Osteocyte (in vitro differentiated cells): Measurements from ENCODE around the gene FBXO5. TPM values are rescaled to one million over a fixed set of nuclear protein-coding genes. Genes with fewer than 3 reads are reported as not detected.
"Not testable (repeated sequence)": the region's sequence is repeated elsewhere in the genome, so short reads cannot be mapped to it uniquely, and the experiment has no call there.

Experiments
- DNase-seq: peaks from one replicate; pipeline ENCODE4 v3.0.0; 2021; ENCODE audit warnings: mixed read lengths; ENCODE audit not compliant: unreplicated experiment; ENCODE audit errors: extremely low spot score
- H3K27ac Mint-ChIP-seq: one replicate; pipeline ENCODE4 v1.8.0; 2021; ENCODE audit warnings: mild to moderate bottlenecking, mixed read lengths; ENCODE audit not compliant: unreplicated experiment
- H3K27me3 Mint-ChIP-seq: one replicate; pipeline ENCODE4 v1.8.0; 2021; ENCODE audit warnings: mixed read lengths; ENCODE audit not compliant: unreplicated experiment
- H3K36me3 Mint-ChIP-seq: one replicate; pipeline ENCODE4 v1.8.0; 2021; ENCODE audit warnings: mixed read lengths; ENCODE audit not compliant: unreplicated experiment
- H3K4me1 Mint-ChIP-seq: one replicate; pipeline ENCODE4 v1.8.0; 2021; ENCODE audit warnings: mixed read lengths; ENCODE audit not compliant: unreplicated experiment
- H3K4me3 Mint-ChIP-seq: one replicate; pipeline ENCODE4 v1.8.0; 2021; ENCODE audit warnings: mild to moderate bottlenecking, moderate library complexity, mixed read lengths; ENCODE audit not compliant: unreplicated experiment
- H3K9me3 Mint-ChIP-seq: one replicate; pipeline ENCODE4 v1.8.0; 2021; ENCODE audit warnings: mixed read lengths; ENCODE audit not compliant: unreplicated experiment
- total RNA-seq: library from RNA; stranded (reverse); gene quantifications from 2 replicates; pipeline ENCODE4 v1.2.1, GENCODE V29; 2021
- TF ChIP-seq, protein P1 (sequence below): fragments of 200-600 bp; sonication (generic); IDR thresholded peaks from 2 replicates; pipeline ENCODE4 v1.5.0; 2021; ENCODE audit warnings: antibody characterized with exemption, mild to moderate bottlenecking, moderate library complexity

FBXO5 gene
- total RNA-seq, 1 donor from 2014 or later, result 8.9 TPM

DNA sequence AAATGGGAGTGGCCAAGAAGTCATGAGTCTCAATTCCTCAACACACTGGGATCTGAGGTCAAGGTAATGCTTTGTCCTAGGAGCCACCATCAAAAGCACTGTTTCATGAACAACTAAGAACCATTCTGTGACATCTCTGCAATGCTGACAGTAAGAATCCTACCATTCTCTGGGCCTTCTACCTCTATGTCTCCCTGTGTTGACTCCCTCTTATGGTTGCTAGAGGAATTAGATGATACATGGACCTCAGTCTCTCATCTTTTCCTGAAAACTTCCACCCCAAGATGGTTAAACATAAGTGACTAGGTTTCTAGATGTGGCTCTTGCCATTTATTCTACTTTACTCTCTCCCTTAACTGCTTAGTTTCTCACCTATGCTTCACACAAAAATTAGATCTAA is 10.6 kb upstream of the FBXO5 start:
- no peaks in the 10 kb centered on the region for H3K27me3 Mint-ChIP-seq
- H3K4me1 Mint-ChIP-seq, result peaks cover 1% of the 10 kb centered on the region
- TF ChIP-seq, protein P1, sequence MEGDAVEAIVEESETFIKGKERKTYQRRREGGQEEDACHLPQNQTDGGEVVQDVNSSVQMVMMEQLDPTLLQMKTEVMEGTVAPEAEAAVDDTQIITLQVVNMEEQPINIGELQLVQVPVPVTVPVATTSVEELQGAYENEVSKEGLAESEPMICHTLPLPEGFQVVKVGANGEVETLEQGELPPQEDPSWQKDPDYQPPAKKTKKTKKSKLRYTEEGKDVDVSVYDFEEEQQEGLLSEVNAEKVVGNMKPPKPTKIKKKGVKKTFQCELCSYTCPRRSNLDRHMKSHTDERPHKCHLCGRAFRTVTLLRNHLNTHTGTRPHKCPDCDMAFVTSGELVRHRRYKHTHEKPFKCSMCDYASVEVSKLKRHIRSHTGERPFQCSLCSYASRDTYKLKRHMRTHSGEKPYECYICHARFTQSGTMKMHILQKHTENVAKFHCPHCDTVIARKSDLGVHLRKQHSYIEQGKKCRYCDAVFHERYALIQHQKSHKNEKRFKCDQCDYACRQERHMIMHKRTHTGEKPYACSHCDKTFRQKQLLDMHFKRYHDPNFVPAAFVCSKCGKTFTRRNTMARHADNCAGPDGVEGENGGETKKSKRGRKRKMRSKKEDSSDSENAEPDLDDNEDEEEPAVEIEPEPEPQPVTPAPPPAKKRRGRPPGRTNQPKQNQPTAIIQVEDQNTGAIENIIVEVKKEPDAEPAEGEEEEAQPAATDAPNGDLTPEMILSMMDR, result peak; percentile 13
- no peak overlapping the region for H3K4me3 Mint-ChIP-seq
- no peaks in the 10 kb centered on the region for H3K9me3 Mint-ChIP-seq
- H3K27ac Mint-ChIP-seq, result no peak overlapping the region
- H3K36me3 Mint-ChIP-seq, result peaks cover 47% of the 10 kb centered on the region
- DNase-seq, result no peak

DNA sequence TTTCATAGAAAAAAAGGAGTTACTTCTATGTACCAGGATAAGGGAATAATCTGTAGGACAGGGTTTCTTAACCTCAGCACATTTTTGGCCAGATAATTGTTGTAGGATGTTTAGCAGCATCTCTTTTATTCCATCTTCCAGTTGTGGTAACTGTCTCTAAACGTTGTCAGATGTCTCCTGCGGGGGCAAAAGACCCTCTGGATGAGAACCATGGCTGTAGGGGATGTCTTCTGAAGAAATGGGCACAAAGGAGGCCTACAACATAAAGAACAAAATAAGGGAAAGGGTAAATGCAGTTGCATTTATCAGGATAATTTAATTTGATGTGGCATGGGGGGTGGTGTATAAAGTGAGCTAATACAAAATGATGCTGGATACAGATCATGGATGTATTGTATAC is 4.1 kb upstream of the FBXO5 start:
- DNase-seq, result no peak
- Mint-ChIP-seq H3K36me3 (peaks cover 12% of the 10 kb centered on the region), H3K9me3 (no peaks in the 10 kb centered on the region), H3K4me3 (no peak overlapping the region), H3K27ac (peak overlapping the region; percentile 62), H3K27me3 (no peaks in the 10 kb centered on the region), H3K4me1 (peaks cover 15% of the 10 kb centered on the region)
- TF ChIP-seq, protein P1, result no peak

DNA sequence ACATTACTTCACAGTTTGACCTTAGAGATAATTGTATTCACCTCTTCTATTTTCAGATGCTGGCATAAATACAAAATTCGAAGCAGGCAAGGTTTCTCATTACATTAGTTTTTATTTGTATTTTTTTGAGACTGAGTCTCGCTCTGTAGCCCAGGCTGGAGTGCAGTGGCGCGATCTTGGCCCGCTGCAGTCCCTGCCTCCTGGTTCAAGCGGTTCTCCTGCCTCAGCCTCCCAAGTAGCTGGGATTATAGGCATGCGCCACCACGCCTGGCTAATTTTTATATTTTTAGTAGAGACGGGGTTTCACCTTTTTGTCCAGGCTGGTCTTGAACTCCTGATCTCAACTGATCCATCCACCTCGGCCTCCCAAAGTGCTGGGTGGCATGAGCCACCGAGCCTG is 2.5 kb upstream of the FBXO5 start:
- peak overlapping the region; percentile 99 for H3K27ac Mint-ChIP-seq
- H3K27me3 Mint-ChIP-seq, DNase-seq, H3K9me3 Mint-ChIP-seq, H3K36me3 Mint-ChIP-seq: not testable (repeated sequence)
- peaks cover 30% of the 10 kb centered on the region for H3K4me1 Mint-ChIP-seq
- H3K4me3 Mint-ChIP-seq, result peak overlapping the region; percentile 5

DNA sequence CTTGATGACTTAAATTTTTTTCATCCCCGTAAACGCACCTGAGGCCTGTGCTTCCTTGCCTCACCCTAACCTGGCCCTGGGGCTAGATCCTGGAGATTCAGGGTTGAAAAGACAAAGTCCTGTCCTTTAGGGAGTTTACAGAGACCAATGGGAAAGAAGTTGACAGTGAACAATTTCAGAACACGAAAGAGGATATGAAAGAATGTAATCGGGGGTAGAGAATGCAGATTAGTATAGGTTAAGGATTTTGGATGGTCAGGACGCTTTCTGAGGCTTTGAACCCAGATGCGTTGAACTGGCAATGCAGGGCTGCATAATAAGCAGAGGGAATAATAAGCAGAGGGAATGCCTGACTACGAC is 1.7 kb upstream of the FBXO5 start:
- DNase-seq, result no peak
- Mint-ChIP-seq H3K4me1 (peaks cover 34% of the 10 kb centered on the region), H3K4me3 (peak overlapping the region; percentile 98), H3K9me3 (no peaks in the 10 kb centered on the region), H3K27ac (peak overlapping the region; percentile 99), H3K27me3 (no peaks in the 10 kb centered on the region), H3K36me3 (no peaks in the 10 kb centered on the region)
- TF ChIP-seq, protein P1, result no peak

DNA sequence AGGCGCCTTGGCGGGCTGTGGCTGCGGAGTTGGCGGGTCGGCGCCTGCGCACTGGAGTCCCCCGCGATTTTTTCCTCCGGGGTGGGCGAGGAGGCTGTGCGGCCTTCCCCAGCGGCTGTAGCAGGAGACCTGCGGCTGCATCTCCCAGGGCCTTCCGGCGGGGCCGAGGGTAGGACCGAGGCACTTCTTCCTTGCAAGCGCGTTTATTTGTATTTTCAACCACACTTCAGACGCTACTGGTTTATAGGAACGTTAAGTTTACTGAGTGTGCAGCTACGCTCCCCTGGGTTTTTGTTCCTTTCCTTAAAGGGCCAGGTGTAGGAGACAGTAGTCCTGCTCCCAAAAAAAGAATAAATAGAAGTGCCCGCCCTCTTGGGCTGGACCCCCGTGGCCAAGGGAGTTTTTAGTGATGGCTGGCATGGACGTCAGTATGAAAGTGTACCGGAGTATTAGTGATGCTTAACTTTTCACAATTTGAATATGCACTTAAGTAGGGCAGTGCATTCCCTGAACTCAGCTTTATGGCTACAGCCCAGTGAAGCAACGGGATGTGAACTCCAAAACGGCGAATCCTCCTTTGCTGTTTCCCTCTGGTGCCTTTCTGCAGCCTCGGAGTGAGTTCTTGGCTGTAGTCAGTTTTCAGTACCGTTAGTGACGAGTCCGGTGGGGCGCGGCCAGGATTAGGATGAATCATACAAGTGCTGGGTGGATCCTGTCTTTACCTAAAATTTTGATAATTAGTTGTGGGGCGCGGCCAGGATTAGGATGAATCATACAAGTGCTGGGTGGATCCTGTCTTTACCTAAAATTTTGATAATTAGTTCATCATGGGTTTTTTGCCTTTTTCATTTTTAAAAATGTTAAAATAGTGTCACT is 1.0 kb upstream of the FBXO5 start:
- Mint-ChIP-seq H3K36me3 (no peaks in the 10 kb centered on the region), H3K4me3 (peak overlapping the region; percentile 98), H3K9me3 (no peaks in the 10 kb centered on the region), H3K27ac (peak overlapping the region; percentile 99), H3K27me3 (no peaks in the 10 kb centered on the region), H3K4me1 (peaks cover 39% of the 10 kb centered on the region)
- TF ChIP-seq, protein P1, result no peak
- peak; percentile 88 for DNase-seq
